HepG2 (cell line): ENCODE data around the gene ZNF429. TPM values are rescaled to one million over a fixed set of nuclear protein-coding genes. Genes with fewer than 3 reads are reported as not detected.

Source experiments
- ATAC-seq: fragments of 200-7000 bp; cut with Tn5 transposase; 3 replicates; pipeline ENCODE4 v1.9.1; 2020; ENCODE audit warnings: mild to moderate bottlenecking, moderate library complexity
- BruUV-seq: library from RNA; stranded (reverse); fragments of 400-500 nt; replicated peaks from 2 replicates; lab custom pipeline; 2021; lab: Mats Ljungman, UMichigan
- CTCF ChIA-PET: fragments of 300-600 bp; formaldehyde crosslinking; extraction: SDS; loops from one replicate; lab custom pipeline; 2021; ENCODE audit warnings: low total read pairs, inconsistent platforms, low intra/inter-chr PET ratio; lab: Yijun Ruan, JAX
- POLR2A ChIA-PET: fragments of 350-600 bp; sonication (Branson Sonifier 250); formaldehyde crosslinking; loops from one replicate; lab custom pipeline; 2020; ENCODE audit warnings: antibody characterized with exemption, inconsistent platforms; lab: Yijun Ruan, JAX
- DNase-seq: peaks from one replicate; pipeline ENCODE4 v3.0.0-alpha.2; 2015; ENCODE audit warnings: low spot score
- FAIRE-seq: peaks from 3 replicates; lab custom pipeline; 2011; peaks lifted over from hg19 to GRCh38; lab: Jason Lieb, UNC
- H2AFZ ChIP-seq: one replicate; pipeline ENCODE4 v1.6.1; 2011; ENCODE audit warnings: low read length, inconsistent platforms
- H3K27ac ChIP-seq: fragments of 300-600 bp; 3 replicates; pipeline ENCODE4 v1.8.0; 2011; ENCODE audit warnings: mixed run types, mild to moderate bottlenecking, mixed read lengths, low read length, inconsistent platforms; ENCODE audit not compliant: insufficient read depth; ENCODE audit errors: extremely low read length
- H3K27me3 ChIP-seq, 2 experiments: fragments of 200-600 bp in 1 of 2; 2 replicates in 1 of 2; 3 replicates in 1 of 2; pipeline versions ENCODE4 v1.6.0 to v1.8.0; 2011; ENCODE audit warnings: low read length in 2 of 2, mild to moderate bottlenecking in 2 of 2, moderate library complexity in 2 of 2, inconsistent platforms in 1 of 2; ENCODE audit not compliant: insufficient read depth in 2 of 2, control insufficient read depth in 1 of 2
- H3K36me3 ChIP-seq, 2 experiments: fragments of 200-600 bp in 1 of 2; replicated peaks in 1 of 2; 2 replicates in 1 of 2; 3 replicates in 1 of 2; pipeline versions ENCODE4 v1.5.1 to v1.8.0; 2011; ENCODE audit warnings: low read length in 2 of 2, inconsistent platforms in 1 of 2; ENCODE audit not compliant: insufficient read depth in 2 of 2, control insufficient read depth in 1 of 2
- H3K4me1 ChIP-seq: 2 replicates; pipeline ENCODE4 v1.5.1; 2012; ENCODE audit warnings: low read length, inconsistent platforms; ENCODE audit not compliant: insufficient read depth
- H3K4me2 ChIP-seq: 2 replicates; pipeline ENCODE4 v1.6.0; 2011; ENCODE audit warnings: low read depth, low read length, inconsistent platforms
- H3K4me3 ChIP-seq, 3 experiments: fragments of 200-600 bp in 1 of 3; sonication (generic), shearing (Covaris generic) in 1 of 3; replicated peaks in 1 of 3; 2 replicates each; pipeline ENCODE4 v1.5.1; 2011 to 2016; ENCODE audit warnings: low read length in 3 of 3, inconsistent platforms in 2 of 3, low read depth in 2 of 3, mild to moderate bottlenecking in 2 of 3, control low read depth in 1 of 3, mixed read lengths in 1 of 3; ENCODE audit not compliant: insufficient read depth in 1 of 3
- H3K79me2 ChIP-seq: one replicate; pipeline ENCODE4 v1.6.1; 2011; ENCODE audit warnings: low read length, inconsistent platforms; ENCODE audit not compliant: insufficient read depth
- H3K9ac ChIP-seq: 2 replicates; pipeline ENCODE4 v1.6.0; 2011; ENCODE audit warnings: mild to moderate bottlenecking, low read depth, low read length, inconsistent platforms; ENCODE audit not compliant: insufficient read depth
- H3K9me3 ChIP-seq: 2 replicates; pipeline ENCODE4 v1.5.1; 2012; ENCODE audit warnings: mild to moderate bottlenecking, low read length
- H4K20me1 ChIP-seq: 2 replicates; pipeline ENCODE4 v1.6.0; 2011; ENCODE audit warnings: inconsistent platforms, mild to moderate bottlenecking, low read length, moderate library complexity; ENCODE audit not compliant: insufficient read depth
- ARID3A ChIP-seq: IDR thresholded peaks from 2 replicates; pipeline ENCODE4 v1.6.1; 2012; ENCODE audit warnings: low read depth, low read length, improper control_type of control experiment
- FOXM1 ChIP-seq: sonication (generic); formaldehyde crosslinking; IDR thresholded peaks from 2 replicates; pipeline ENCODE4 v1.5.0; 2020; ENCODE audit warnings: missing genetic modification reagents
- GZF1 ChIP-seq: sonication (generic); formaldehyde crosslinking; IDR thresholded peaks from 2 replicates; pipeline ENCODE4 v1.5.1; 2020; ENCODE audit warnings: mild to moderate bottlenecking, missing genetic modification reagents
- KDM4B ChIP-seq: sonication (generic); formaldehyde crosslinking; IDR thresholded peaks from 2 replicates; pipeline ENCODE4 v1.4.0; 2020; ENCODE audit warnings: missing genetic modification reagents
- MTA1 ChIP-seq: sonication (generic); formaldehyde crosslinking; IDR thresholded peaks from 2 replicates; pipeline ENCODE4 v1.4.0; 2020; ENCODE audit warnings: missing genetic modification reagents, mild to moderate bottlenecking, borderline replicate concordance
- NPAS2 ChIP-seq: sonication (generic); formaldehyde crosslinking; IDR thresholded peaks from 2 replicates; pipeline ENCODE4 v1.8.0; 2022; ENCODE audit warnings: mild to moderate bottlenecking, missing genetic modification reagents, borderline replicate concordance
- PRMT3 ChIP-seq: sonication (generic); formaldehyde crosslinking; IDR thresholded peaks from 2 replicates; pipeline ENCODE4 v1.8.1; 2022; ENCODE audit warnings: low read depth, mild to moderate bottlenecking, moderate library complexity, missing genetic modification reagents, borderline replicate concordance
- REL ChIP-seq: sonication (generic); formaldehyde crosslinking; conservative IDR thresholded peaks from 2 replicates; pipeline ENCODE4 v1.8.0; 2022; ENCODE audit warnings: mild to moderate bottlenecking, missing genetic modification reagents, moderate library complexity
- RXRA ChIP-seq: sonication (generic); formaldehyde crosslinking; IDR thresholded peaks from 2 replicates; pipeline ENCODE4 v1.5.1; 2020; ENCODE audit warnings: missing genetic modification reagents
- ZNF256 ChIP-seq: sonication (generic); formaldehyde crosslinking; conservative IDR thresholded peaks from 2 replicates; pipeline ENCODE4 v1.4.0; 2020; ENCODE audit warnings: missing genetic modification reagents
- ZNF44 ChIP-seq: sonication (generic); formaldehyde crosslinking; IDR thresholded peaks from 2 replicates; pipeline ENCODE4 v1.5.1; 2020; ENCODE audit warnings: mild to moderate bottlenecking, missing genetic modification reagents
- ZNF772 ChIP-seq: sonication (generic); formaldehyde crosslinking; IDR thresholded peaks from 2 replicates; pipeline ENCODE4 v1.5.0; 2020; ENCODE audit warnings: mild to moderate bottlenecking, missing genetic modification reagents
- WGBS: methylation state at CpG from one replicate; pipeline ENCODE4 v1.1.6; 2017; ENCODE audit warnings: low lambda C conversion rate; 5-methylcytosine and 5-hydroxymethylcytosine counted together
- in situ Hi-C: cut with HindIII; loops from 2 replicates; pipeline ENCODE4 v1.10.0; 2017; ENCODE audit warnings: low pct_unique_long_range_greater_than_20kb; ENCODE audit not compliant: extremely low pct_ligation_motif_present
- intact Hi-C: fragments of 100-400 bp; cut with micrococcal nuclease; formaldehyde crosslinking; loops from one replicate; pipeline ENCODE4 v1.10.0; 2022; ENCODE audit not compliant: unreplicated experiment
- polyA plus RNA-seq, 8 experiments: library from polyadenylated mRNA; depleted of rRNA in 3 of 8; stranded (reverse) in 7 of 8; unstranded in 1 of 8; fragments of >200 nt; fragmentation: Illumina TruSeq in 4 of 8; extraction: Trizol in 4 of 8; gene quantifications; 2 replicates each; pipeline versions ENCODE4 v1.2.1 to v1.2.3, GENCODE V29; 2011 to 2016; ENCODE audit warnings: low read depth in 4 of 8, missing spikeins in 1 of 8, mixed read lengths in 1 of 8; ENCODE audit not compliant: insufficient read depth in 1 of 8
- total RNA-seq, 5 experiments: library from RNA; depleted of rRNA; stranded (reverse); fragments of >200 nt; fragmentation: Illumina TruSeq; extraction: Trizol; gene quantifications; 2 replicates each; pipeline ENCODE4 v1.2.3, GENCODE V29; 2016; ENCODE audit warnings: low read depth in 1 of 5
- TF ChIP-seq, protein P1 (sequence below): sonication (generic); formaldehyde crosslinking; IDR thresholded peaks from 2 replicates; pipeline ENCODE4 v1.4.0; 2020; ENCODE audit warnings: mild to moderate bottlenecking, missing genetic modification reagents
- TF ChIP-seq, protein P2 (sequence below): IDR thresholded peaks from 2 replicates; pipeline ENCODE4 v1.6.1; 2016; ENCODE audit warnings: low read depth
- TF ChIP-seq, protein P3 (sequence below): IDR thresholded peaks from 2 replicates; pipeline ENCODE4 v1.6.1; 2016
- TF ChIP-seq, protein P4 (sequence below): sonication (generic); formaldehyde crosslinking; IDR thresholded peaks from 2 replicates; pipeline ENCODE4 v1.5.0; 2020; ENCODE audit warnings: mild to moderate bottlenecking, missing genetic modification reagents

The ZNF429 gene
- total and polyA plus RNA-seq, 2 of the 13 experiments (the other 11 are each of a cell fraction or from before 2014, with no cell fraction given), result 3.3 to 3.4 TPM

GRCh38 chr19:21580818-21581217 lies 75.4 kb downstream of the ZNF429 start:
- no peak for ATAC-seq
- no peak for TF ChIP-seq PRMT3 (CRISPR knock-in tag)
- TF ChIP-seq, protein P1, sequence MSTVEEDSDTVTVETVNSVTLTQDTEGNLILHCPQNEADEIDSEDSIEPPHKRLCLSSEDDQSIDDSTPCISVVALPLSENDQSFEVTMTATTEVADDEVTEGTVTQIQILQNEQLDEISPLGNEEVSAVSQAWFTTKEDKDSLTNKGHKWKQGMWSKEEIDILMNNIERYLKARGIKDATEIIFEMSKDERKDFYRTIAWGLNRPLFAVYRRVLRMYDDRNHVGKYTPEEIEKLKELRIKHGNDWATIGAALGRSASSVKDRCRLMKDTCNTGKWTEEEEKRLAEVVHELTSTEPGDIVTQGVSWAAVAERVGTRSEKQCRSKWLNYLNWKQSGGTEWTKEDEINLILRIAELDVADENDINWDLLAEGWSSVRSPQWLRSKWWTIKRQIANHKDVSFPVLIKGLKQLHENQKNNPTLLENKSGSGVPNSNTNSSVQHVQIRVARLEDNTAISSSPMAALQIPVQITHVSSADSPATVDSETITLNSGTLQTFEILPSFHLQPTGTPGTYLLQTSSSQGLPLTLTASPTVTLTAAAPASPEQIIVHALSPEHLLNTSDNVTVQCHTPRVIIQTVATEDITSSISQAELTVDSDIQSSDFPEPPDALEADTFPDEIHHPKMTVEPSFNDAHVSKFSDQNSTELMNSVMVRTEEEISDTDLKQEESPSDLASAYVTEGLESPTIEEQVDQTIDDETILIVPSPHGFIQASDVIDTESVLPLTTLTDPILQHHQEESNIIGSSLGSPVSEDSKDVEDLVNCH (CRISPR knock-in tag), result no peak
- TF ChIP-seq, protein P2, sequence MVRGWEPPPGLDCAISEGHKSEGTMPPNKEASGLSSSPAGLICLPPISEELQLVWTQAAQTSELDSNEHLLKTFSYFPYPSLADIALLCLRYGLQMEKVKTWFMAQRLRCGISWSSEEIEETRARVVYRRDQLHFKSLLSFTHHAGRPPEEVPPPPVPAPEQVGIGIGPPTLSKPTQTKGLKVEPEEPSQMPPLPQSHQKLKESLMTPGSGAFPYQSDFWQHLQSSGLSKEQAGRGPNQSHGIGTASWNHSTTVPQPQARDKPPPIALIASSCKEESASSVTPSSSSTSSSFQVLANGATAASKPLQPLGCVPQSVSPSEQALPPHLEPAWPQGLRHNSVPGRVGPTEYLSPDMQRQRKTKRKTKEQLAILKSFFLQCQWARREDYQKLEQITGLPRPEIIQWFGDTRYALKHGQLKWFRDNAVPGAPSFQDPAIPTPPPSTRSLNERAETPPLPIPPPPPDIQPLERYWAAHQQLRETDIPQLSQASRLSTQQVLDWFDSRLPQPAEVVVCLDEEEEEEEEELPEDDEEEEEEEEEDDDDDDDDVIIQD, result no peak
- no peak for TF ChIP-seq GZF1
- TF ChIP-seq KDM4B (CRISPR knock-in tag), result no peak
- TF ChIP-seq, protein P3, sequence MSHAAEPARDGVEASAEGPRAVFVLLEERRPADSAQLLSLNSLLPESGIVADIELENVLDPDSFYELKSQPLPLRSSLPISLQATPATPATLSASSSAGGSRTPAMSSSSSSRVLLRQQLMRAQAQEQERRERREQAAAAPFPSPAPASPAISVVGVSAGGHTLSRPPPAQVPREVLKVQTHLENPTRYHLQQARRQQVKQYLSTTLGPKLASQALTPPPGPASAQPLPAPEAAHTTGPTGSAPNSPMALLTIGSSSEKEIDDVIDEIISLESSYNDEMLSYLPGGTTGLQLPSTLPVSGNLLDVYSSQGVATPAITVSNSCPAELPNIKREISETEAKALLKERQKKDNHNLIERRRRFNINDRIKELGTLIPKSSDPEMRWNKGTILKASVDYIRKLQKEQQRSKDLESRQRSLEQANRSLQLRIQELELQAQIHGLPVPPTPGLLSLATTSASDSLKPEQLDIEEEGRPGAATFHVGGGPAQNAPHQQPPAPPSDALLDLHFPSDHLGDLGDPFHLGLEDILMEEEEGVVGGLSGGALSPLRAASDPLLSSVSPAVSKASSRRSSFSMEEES (CRISPR knock-in tag), result no peak
- no peak for TF ChIP-seq REL (CRISPR knock-in tag)
- TF ChIP-seq, protein P4, sequence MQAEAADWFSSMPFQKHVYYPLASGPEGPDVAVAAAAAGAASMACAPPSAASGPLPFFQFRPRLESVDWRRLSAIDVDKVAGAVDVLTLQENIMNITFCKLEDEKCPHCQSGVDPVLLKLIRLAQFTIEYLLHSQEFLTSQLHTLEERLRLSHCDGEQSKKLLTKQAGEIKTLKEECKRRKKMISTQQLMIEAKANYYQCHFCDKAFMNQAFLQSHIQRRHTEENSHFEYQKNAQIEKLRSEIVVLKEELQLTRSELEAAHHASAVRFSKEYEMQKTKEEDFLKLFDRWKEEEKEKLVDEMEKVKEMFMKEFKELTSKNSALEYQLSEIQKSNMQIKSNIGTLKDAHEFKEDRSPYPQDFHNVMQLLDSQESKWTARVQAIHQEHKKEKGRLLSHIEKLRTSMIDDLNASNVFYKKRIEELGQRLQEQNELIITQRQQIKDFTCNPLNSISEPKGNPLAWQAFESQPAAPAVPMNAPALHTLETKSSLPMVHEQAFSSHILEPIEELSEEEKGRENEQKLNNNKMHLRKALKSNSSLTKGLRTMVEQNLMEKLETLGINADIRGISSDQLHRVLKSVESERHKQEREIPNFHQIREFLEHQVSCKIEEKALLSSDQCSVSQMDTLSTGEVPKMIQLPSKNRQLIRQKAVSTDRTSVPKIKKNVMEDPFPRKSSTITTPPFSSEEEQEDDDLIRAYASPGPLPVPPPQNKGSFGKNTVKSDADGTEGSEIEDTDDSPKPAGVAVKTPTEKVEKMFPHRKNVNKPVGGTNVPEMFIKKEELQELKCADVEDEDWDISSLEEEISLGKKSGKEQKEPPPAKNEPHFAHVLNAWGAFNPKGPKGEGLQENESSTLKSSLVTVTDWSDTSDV (CRISPR knock-in tag), result no peak
- TF ChIP-seq FOXM1, result no peak
- no peak for TF ChIP-seq RXRA (CRISPR knock-in tag)
- no peak for TF ChIP-seq ZNF256 (CRISPR knock-in tag)
- no peak for TF ChIP-seq ZNF772 (CRISPR knock-in tag)
- no peak for TF ChIP-seq ZNF44 (CRISPR knock-in tag)
- no peak for TF ChIP-seq ARID3A
- no peak for TF ChIP-seq NPAS2 (CRISPR knock-in tag)
- TF ChIP-seq MTA1 (CRISPR knock-in tag), result no peak

More at GRCh38 chr19:21580818-21581217, 75.4 kb downstream of the ZNF429 start:
- DNase-seq (no peak), FAIRE-seq (no peak)
- in situ Hi-C loops, result no loop called here
- Histone ChIP-seq H3K4me2 (no peak overlapping the region), H3K4me3 (no peak overlapping the region), H3K27ac (no peak overlapping the region), H3K79me2 (no peaks in the 10 kb centered on the region), H3K27me3 (no peaks in the 10 kb centered on the region), H2AFZ (no peak overlapping the region), H4K20me1 (no peaks in the 10 kb centered on the region), H3K36me3 (no peaks in the 10 kb centered on the region), H3K9me3 (peaks cover 77% of the 10 kb centered on the region), H3K9ac (no peak overlapping the region), H3K4me1 (no peaks in the 10 kb centered on the region)
- no TSS peak for BruUV-seq
- 29% methylated on average over 1 of the region's 1 CpG for WGBS
- ChIA-PET POLR2A (no interaction called here), CTCF (no interaction called here)
- intact Hi-C loops, result no loop called here
